ENCODE data around the gene CDC34.

The CDC34 gene

DNA sequence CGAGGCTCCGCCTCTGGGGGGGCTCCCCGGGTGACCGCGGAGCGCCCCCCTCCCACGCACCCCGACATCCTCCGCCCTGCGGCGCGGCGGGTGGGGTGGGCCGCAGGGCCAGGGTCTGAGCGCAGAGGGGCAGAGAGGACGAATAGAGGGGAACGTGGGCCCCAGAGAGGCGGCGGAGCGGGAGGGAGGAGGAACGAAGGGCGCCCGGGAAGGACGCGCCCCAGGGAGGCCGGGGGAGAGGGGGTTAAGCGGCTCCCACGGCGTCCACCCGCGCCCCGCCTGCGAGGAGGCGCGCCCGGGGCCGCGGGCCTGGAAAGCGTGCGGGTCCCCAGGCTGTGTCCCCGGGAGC is 59.2 kb downstream of the CDC34 start:
- TF ChIP-seq, protein P1, sequence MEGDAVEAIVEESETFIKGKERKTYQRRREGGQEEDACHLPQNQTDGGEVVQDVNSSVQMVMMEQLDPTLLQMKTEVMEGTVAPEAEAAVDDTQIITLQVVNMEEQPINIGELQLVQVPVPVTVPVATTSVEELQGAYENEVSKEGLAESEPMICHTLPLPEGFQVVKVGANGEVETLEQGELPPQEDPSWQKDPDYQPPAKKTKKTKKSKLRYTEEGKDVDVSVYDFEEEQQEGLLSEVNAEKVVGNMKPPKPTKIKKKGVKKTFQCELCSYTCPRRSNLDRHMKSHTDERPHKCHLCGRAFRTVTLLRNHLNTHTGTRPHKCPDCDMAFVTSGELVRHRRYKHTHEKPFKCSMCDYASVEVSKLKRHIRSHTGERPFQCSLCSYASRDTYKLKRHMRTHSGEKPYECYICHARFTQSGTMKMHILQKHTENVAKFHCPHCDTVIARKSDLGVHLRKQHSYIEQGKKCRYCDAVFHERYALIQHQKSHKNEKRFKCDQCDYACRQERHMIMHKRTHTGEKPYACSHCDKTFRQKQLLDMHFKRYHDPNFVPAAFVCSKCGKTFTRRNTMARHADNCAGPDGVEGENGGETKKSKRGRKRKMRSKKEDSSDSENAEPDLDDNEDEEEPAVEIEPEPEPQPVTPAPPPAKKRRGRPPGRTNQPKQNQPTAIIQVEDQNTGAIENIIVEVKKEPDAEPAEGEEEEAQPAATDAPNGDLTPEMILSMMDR (IDR thresholded peaks at IDR 0.05), result no peak
- Histone ChIP-seq H3K36me3 (no peaks in the 10 kb centered on the region), H3K27ac (no peak overlapping the region), H3K4me1 (ENCODE audit: control insufficient read depth in 1 of 2, insufficient read depth in 1 of 2, low read depth in 1 of 2, low read length in 1 of 2) (no peaks in the 10 kb centered on the region), H3K27me3 (peaks cover 95% of the 10 kb centered on the region), H3K9me3 (no peaks in the 10 kb centered on the region), H3K4me3 (ENCODE audit: low read depth in 1 of 2, low read length in 1 of 2) (no peak overlapping the region)

DNA sequence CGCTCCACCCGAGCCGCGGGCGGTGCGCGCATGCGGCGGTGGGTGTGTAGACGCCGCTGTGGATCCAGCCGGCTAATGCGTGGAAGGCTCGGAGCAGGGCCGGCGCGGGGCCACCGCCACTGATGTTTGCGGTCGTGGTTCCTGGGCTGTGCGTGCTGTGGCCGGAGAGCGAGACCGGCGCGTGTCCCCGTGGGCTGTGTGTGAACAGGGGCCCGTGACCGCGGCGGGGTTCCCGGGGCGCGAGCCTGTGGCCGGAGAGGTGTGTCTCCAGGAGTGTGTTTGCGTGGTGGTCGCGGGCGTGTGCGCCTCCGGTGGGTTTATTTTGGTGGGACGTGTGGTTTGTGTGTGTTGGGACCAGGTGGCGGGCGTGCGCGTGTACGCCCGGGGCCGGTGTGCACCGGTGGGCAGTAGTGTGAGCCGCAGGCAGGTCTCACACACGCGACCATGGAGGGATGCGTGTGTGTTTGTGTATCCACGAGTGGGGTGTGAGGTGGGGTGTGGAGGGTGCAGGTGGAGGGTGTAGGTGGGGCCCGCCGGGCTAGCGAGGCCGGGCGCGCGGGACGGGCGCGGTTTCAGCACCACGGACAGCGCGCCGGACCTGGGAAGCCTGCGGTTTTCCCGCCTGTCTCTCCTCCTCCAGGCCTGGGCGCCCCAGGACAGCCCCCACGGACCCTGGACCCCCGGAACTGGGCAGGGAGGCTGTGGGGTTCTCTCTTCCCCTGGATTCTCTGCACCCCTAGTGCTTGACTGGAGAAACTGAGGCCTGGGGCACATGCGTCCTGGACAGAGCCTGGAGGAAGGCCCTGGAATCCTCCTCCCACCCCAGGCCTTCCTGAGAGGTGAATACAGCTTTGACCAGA is 59.8 kb downstream of the CDC34 start:
- Histone ChIP-seq H3K4me3 (ENCODE audit: low read depth in 1 of 2, low read length in 1 of 2) (no peak overlapping the region), H3K9me3 (no peaks in the 10 kb centered on the region), H3K36me3 (no peaks in the 10 kb centered on the region), H3K4me1 (ENCODE audit: control insufficient read depth in 1 of 2, insufficient read depth in 1 of 2, low read depth in 1 of 2, low read length in 1 of 2) (no peaks in the 10 kb centered on the region), H3K27ac (no peak overlapping the region), H3K27me3 (peaks cover 94% of the 10 kb centered on the region)
- TF ChIP-seq, protein P1 (IDR thresholded peaks at IDR 0.05), result no peak
